GM18909 (cell line): Measurements from ENCODE around the gene TRAPPC2L.
"Not testable (repeated sequence)": the region's sequence is repeated elsewhere in the genome, so short reads cannot be mapped to it uniquely, and the experiment has no call there.

Source experiments
- ATAC-seq: cut with Tn5 transposase; IDR thresholded peaks from one replicate; pipeline ENCODE4 v1.9.1; 2021; ENCODE audit warnings: mild to moderate bottlenecking; ENCODE audit not compliant: unreplicated experiment, poor library complexity

The TRAPPC2L gene

GRCh38 chr16:88886420-88886844 lies 29.5 kb downstream of the TRAPPC2L start:
- ATAC-seq = no peak

DNA sequence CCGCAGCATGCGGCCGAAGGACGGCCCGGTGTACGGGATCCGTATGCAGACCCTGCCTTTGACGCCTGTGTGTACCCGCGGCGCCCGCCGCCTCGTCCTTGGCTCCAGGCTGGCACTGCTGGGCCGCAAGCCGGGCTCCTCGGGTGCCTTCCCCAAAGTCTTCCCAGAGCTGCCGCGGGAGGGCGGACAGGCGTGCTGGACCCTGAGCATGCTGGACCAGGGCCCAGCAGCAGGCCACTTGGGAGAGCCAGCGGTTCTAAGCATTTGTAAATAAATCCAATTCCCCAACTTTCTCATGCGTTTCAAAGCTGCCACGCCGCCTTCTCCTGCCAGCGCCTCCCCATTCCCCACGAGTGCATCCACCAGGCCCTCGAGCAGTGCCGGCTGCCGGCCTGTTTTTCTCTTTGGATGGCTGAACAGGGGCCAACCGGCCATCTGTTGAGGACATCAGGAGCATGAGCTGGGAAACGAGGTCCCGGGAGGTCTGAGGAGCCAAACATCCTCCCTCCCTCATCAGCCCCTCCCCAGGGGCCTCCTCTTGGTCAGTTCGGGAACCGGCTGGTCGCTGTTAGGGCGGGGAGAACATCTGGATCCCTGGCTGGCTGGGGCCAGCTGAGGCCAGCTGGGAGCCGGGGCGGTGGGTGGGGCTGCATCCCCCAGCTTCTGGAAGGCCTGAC lies 30.1 kb downstream of the TRAPPC2L start:
- ATAC-seq = no peak

- ATAC-seq = no peak
These were observed 31.1 kb downstream of the TRAPPC2L start for GRCh38 chr16:88888057-88888456.

GRCh38 chr16:88888461-88889387 lies 31.8 kb downstream of the TRAPPC2L start:
- ATAC-seq = no peak

GRCh38 chr16:88889702-88890352 lies 32.9 kb downstream of the TRAPPC2L start:
- not testable (repeated sequence) for ATAC-seq

DNA sequence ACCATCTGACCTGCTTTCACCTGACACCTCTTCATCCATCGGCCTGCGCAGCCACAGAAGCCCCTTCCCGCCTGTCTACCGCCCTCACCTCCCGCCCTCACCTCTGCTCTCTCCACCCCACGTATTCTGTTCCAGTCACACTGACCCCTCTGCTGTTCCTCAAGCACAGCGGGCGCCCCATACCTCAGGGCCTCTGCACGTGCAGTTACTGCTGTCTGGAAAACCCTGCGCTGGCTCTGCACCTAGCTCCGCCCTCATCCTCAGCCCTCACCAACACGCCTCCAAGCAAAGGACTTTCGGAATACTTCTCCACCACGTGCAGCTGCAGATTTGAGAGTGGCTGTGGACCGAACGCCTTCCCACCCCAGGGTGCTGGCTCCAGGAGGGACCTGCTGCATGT lies 34.2 kb downstream of the TRAPPC2L start:
- no peak for ATAC-seq

- ATAC-seq = no peak
These were observed 35.1 kb downstream of the TRAPPC2L start for GRCh38 chr16:88892065-88892464.

DNA sequence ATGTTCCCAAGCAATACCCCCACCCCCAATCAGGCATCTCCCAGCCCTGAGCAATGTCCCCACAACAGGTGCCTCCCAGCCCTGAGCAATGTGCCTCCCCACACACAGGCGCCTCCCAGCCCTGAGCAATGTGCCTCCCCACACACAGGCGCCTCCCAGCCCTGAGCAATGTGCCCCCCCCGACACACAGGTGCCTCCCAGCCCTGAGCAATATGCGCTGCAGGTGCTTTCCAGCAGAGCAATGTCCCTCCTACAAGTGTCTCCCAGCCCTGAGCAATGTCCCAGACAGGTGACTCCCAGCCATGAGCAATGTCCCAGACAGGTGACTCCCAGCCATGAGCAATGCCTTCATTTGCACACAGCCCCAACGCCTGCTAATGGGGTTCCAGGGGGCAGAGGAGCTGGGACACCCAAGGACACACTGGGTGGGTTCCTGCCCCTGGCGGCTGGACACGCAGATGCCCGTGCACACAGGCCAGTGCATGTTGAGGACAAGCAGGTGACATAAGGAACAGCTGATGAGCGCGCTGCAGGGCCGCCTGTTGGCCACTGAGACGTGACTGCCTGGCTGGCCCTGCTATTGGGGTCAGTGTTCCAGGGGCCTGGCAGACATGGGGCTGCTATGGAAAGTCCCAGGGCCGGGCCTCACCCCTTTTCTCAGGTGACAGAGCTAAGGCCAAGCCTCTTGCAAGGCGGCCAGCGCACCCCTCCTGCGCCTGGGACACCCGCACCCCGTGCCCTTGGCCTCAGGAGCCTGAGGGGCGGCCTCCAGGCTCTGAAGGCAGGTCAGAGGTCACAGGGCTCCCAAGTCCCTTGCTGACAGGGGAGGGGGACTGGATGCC lies 36.4 kb downstream of the TRAPPC2L start:
- no peak for ATAC-seq

DNA sequence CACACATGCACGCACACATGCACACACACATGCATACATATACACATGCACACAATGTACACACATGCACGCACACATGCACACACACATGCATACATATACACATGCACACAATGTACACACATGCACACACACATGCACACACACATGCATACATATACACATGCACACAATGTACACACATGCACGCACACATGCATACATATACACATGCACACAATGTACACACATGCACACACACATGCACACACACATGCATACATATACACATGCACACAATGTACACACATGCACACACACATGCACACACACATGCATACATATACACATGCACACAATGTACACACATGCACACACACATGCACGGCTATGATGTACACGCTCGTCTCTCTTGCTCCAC lies 37.3 kb downstream of the TRAPPC2L start:
- not testable (repeated sequence) for ATAC-seq

- no peak for ATAC-seq
These were observed 37.9 kb downstream of the TRAPPC2L start for GRCh38 chr16:88894681-88895300.

DNA sequence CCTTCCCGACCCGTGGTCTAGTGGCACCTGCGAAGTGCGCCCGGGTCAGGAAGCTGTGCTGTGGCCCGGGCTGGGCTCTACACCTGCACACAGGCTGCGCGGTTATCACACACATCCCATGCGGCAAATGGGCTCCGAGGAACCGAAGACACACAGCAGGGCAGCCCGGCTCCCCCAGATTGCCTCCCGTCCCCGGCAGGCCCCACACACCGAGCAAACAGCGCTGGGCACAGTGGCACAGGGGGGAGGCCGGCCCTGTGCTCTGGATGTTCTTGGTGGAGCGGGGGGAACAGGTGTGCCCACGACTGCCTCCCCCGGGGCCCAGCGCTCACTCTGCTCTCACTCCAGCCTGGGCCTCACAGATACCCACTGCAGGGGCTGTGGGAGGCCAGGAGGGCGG lies 38.4 kb downstream of the TRAPPC2L start:
- no peak for ATAC-seq

- ATAC-seq = no peak
These were observed 39.5 kb downstream of the TRAPPC2L start for GRCh38 chr16:88896238-88897070.

GRCh38 chr16:88897696-88898425 lies 40.9 kb downstream of the TRAPPC2L start:
- ATAC-seq = no peak

DNA sequence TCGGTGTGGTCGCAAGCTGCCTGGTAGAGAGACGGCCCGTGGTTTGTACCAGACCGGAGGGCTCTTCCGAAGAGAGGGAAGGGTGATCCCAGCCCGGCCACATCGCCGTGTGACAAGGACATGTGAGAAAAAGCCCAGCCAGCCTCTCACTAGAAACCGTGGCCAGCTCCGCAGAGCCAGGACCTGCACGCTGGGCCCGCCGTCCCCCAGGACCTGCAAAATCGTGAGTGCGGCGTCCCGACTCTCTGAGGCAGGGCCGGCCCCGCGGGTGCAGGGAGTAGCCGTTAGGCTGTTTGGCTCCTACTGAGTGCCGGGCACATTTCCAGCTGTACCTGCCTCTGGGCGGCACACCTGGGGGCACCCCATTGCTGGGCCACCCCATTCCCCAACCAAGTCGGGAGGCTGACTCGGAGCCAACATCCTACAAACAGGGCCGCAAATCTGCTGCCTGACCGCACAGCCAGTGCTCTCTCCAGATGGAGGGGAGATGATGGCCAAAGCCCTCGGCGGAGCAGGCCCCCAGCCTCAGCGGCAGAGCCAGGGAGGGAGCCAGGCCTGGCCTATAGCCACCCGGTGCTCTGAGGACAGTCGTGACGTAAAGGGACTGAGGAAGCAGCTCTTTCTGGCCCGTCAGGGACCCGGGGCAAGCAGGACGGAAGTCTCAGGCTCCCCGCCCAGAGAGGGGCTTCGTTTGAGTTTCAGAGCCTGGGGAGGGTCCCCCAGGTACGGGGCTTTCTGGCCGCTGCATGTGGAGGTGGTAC lies 43.2 kb downstream of the TRAPPC2L start:
- ATAC-seq = no peak

DNA sequence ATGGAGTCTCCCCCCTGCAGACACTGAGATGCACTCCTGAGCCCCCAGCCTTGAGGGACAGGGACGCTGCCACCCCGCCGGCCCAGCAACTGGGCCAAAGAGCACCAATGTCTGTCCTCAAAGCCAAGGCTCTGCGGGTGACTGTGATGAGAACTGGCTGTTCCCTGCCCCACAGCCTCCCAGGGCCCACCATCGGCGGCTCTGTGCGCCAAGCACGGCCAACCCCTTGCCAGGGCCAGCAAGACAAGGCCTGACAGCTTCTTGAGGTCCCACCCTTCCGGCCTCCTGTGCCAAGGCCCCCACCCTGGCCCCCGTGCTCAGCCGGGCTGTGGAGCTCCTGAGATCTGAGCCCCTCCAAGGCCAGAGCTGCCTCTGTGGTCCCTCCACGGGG lies 43.7 kb downstream of the TRAPPC2L start:
- ATAC-seq = no peak

GRCh38 chr16:88901718-88902337 lies 44.9 kb downstream of the TRAPPC2L start:
- ATAC-seq = no peak

DNA sequence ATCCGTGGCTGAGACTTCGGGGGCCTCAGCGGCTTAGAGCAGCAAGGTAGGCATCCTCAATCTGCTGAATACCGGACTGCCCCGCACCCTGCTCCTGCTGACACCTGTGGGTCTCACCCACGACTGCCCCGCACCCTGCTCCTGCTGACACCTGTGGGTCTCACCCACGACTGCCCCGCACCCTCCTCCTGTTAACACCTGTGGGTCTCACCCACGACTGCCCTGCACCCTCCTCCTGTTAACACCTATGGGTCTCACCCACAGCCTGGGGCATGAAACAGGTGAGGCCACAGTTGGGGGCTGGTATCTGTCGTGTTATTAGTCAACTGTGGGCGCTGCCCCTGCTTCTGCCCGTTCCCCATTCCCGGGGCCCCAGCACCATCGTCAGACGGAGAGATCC lies 45.8 kb downstream of the TRAPPC2L start:
- no peak for ATAC-seq
